Measurements from ENCODE around the gene NUTM2E. TPM values are rescaled to one million over a fixed set of nuclear protein-coding genes. Genes with fewer than 3 reads are reported as not detected.
A peak's percentile ranks its signal among the peaks of the same experiment; 100 is the strongest.
"Not testable (repeated sequence)": the region's sequence is repeated elsewhere in the genome, so short reads cannot be mapped to it uniquely, and the experiment has no call there.

Gene NUTM2E
- under 1 TPM in 1 of 2 experiments, not detected in 1; 0.37 TPM for total RNA-seq

- DNase-seq (peak; percentile 81), ATAC-seq (ENCODE audit: low read depth) (peak; percentile 90)
- H3K27me3 Mint-ChIP-seq, H3K9me3 Mint-ChIP-seq, H3K36me3 Mint-ChIP-seq, POLR2A ChIA-PET: not testable (repeated sequence)
- peak within 1 kb of the TSS; percentile 98 for H3K4me3 Mint-ChIP-seq
- H3K27ac Mint-ChIP-seq: peak within 1 kb of the TSS; percentile 88
- peaks cover 26% of the 10 kb centered on the region for H3K4me1 Mint-ChIP-seq
Observed at GRCh38 chr10:79826496-79827215, at the start of gene NUTM2E. Gene NUTM2E, plus strand, starts transcription at chr10:79826739. Its CDS starts 15,002 bp downstream, at chr10:79841741.

GRCh38 chr10:79777997-79778396 is 48.5 kb upstream of the NUTM2E start:
- POLR2A ChIA-PET; DNase-seq; H3K27me3 Mint-ChIP-seq; ATAC-seq (ENCODE audit: low read depth); H3K9me3 Mint-ChIP-seq; H3K36me3 Mint-ChIP-seq; H3K4me1 Mint-ChIP-seq; H3K4me3 Mint-ChIP-seq; H3K27ac Mint-ChIP-seq: not testable (repeated sequence)

GRCh38 chr10:79779310-79779938 is 47.1 kb upstream of the NUTM2E start:
- H3K4me3 Mint-ChIP-seq, H3K36me3 Mint-ChIP-seq, H3K27ac Mint-ChIP-seq, H3K9me3 Mint-ChIP-seq, H3K27me3 Mint-ChIP-seq, POLR2A ChIA-PET, H3K4me1 Mint-ChIP-seq: not testable (repeated sequence)
- DNase-seq (peak; percentile 57), ATAC-seq (ENCODE audit: low read depth) (peak; percentile 83)

GRCh38 chr10:79779992-79780391 is 46.5 kb upstream of the NUTM2E start:
- H3K9me3 Mint-ChIP-seq; H3K27ac Mint-ChIP-seq; POLR2A ChIA-PET; DNase-seq; H3K27me3 Mint-ChIP-seq; ATAC-seq (ENCODE audit: low read depth); H3K4me1 Mint-ChIP-seq; H3K36me3 Mint-ChIP-seq; H3K4me3 Mint-ChIP-seq: not testable (repeated sequence)

- ATAC-seq (ENCODE audit: low read depth); H3K36me3 Mint-ChIP-seq; H3K27me3 Mint-ChIP-seq; H3K4me3 Mint-ChIP-seq; H3K4me1 Mint-ChIP-seq; DNase-seq; H3K9me3 Mint-ChIP-seq; H3K27ac Mint-ChIP-seq; POLR2A ChIA-PET: not testable (repeated sequence)
Observed at GRCh38 chr10:79781584-79781983, 45.0 kb upstream of the NUTM2E start.

GRCh38 chr10:79787455-79787952 is 39.0 kb upstream of the NUTM2E start:
- H3K4me1 Mint-ChIP-seq; H3K27me3 Mint-ChIP-seq; H3K36me3 Mint-ChIP-seq; H3K9me3 Mint-ChIP-seq; H3K4me3 Mint-ChIP-seq; ATAC-seq (ENCODE audit: low read depth); DNase-seq; H3K27ac Mint-ChIP-seq; POLR2A ChIA-PET: not testable (repeated sequence)

- H3K27me3 Mint-ChIP-seq, H3K9me3 Mint-ChIP-seq, H3K4me3 Mint-ChIP-seq, H3K27ac Mint-ChIP-seq, H3K36me3 Mint-ChIP-seq, H3K4me1 Mint-ChIP-seq, POLR2A ChIA-PET, DNase-seq: not testable (repeated sequence)
- ATAC-seq (ENCODE audit: low read depth): peak; percentile 61
Observed at GRCh38 chr10:79789351-79789750, 37.2 kb upstream of the NUTM2E start.

GRCh38 chr10:79791906-79792517 is 34.5 kb upstream of the NUTM2E start:
- H3K27me3 Mint-ChIP-seq; H3K27ac Mint-ChIP-seq; DNase-seq; H3K4me1 Mint-ChIP-seq; H3K9me3 Mint-ChIP-seq; H3K4me3 Mint-ChIP-seq; ATAC-seq (ENCODE audit: low read depth); POLR2A ChIA-PET; H3K36me3 Mint-ChIP-seq: not testable (repeated sequence)

- POLR2A ChIA-PET; ATAC-seq (ENCODE audit: low read depth): not testable (repeated sequence)
Observed at GRCh38 chr10:79799337-79799736, 27.2 kb upstream of the NUTM2E start.

GRCh38 chr10:79805857-79806256 is 20.7 kb upstream of the NUTM2E start:
- H3K9me3 Mint-ChIP-seq; H3K36me3 Mint-ChIP-seq; DNase-seq; H3K4me3 Mint-ChIP-seq; H3K27ac Mint-ChIP-seq; H3K27me3 Mint-ChIP-seq; H3K4me1 Mint-ChIP-seq; POLR2A ChIA-PET; ATAC-seq (ENCODE audit: low read depth): not testable (repeated sequence)

More at GRCh38 chr10:79799337-79799736, 27.2 kb upstream of the NUTM2E start:
- not testable (repeated sequence) for DNase-seq, H3K36me3 Mint-ChIP-seq, H3K4me3 Mint-ChIP-seq, H3K27ac Mint-ChIP-seq, H3K9me3 Mint-ChIP-seq, H3K4me1 Mint-ChIP-seq, H3K27me3 Mint-ChIP-seq

- H3K36me3 Mint-ChIP-seq; H3K4me1 Mint-ChIP-seq; DNase-seq; POLR2A ChIA-PET; H3K27me3 Mint-ChIP-seq; H3K4me3 Mint-ChIP-seq; H3K27ac Mint-ChIP-seq; H3K9me3 Mint-ChIP-seq; ATAC-seq (ENCODE audit: low read depth): not testable (repeated sequence)
Observed at GRCh38 chr10:79811895-79812294, 14.6 kb upstream of the NUTM2E start.

- H3K27me3 Mint-ChIP-seq; ATAC-seq (ENCODE audit: low read depth); H3K4me1 Mint-ChIP-seq; H3K9me3 Mint-ChIP-seq; H3K4me3 Mint-ChIP-seq; POLR2A ChIA-PET; H3K27ac Mint-ChIP-seq; DNase-seq: not testable (repeated sequence)
- H3K36me3 Mint-ChIP-seq: peaks cover 11% of the 10 kb centered on the region
Observed at GRCh38 chr10:79816290-79816689, 10.2 kb upstream of the NUTM2E start.

- DNase-seq: peak; percentile 23
- POLR2A ChIA-PET; H3K36me3 Mint-ChIP-seq; H3K9me3 Mint-ChIP-seq; H3K27me3 Mint-ChIP-seq; ATAC-seq (ENCODE audit: low read depth): not testable (repeated sequence)
- Mint-ChIP-seq H3K4me3 (peak overlapping the region; percentile 22), H3K4me1 (peaks cover 20% of the 10 kb centered on the region), H3K27ac (peak overlapping the region; percentile 60)
Observed at GRCh38 chr10:79823387-79823786, 3.2 kb upstream of the NUTM2E start.

- H3K9me3 Mint-ChIP-seq, H3K27me3 Mint-ChIP-seq, POLR2A ChIA-PET, H3K36me3 Mint-ChIP-seq: not testable (repeated sequence)
- peaks cover 26% of the 10 kb centered on the region for H3K4me1 Mint-ChIP-seq
- peak overlapping the region; percentile 88 for H3K27ac Mint-ChIP-seq
- peak overlapping the region; percentile 98 for H3K4me3 Mint-ChIP-seq
- peak; percentile 42 for DNase-seq
- peak; percentile 7 for ATAC-seq (ENCODE audit: low read depth)
Observed at GRCh38 chr10:79825587-79826011, 940 bp upstream of the NUTM2E start.
